Gastrocnemius medialis (tissue), 4 donors: Measurements from ENCODE around the gene TM4SF20.

Experiments
- POLR2A ChIP-seq, 2 donors: fragments of 450-650 bp; IDR thresholded peaks; one replicate each; pipeline ENCODE4 v1.6.1; 2017; ENCODE audit warnings: antibody characterized with exemption in 2 of 2, mild to moderate bottlenecking in 2 of 2, moderate library complexity in 2 of 2
- TF ChIP-seq, protein P1 (sequence below), 5 experiments: fragments of 450-650 bp in 3 of 5; fragments of 200-600 bp in 2 of 5; sonication (generic) in 2 of 5; IDR thresholded peaks in 4 of 5; conservative IDR thresholded peaks in 1 of 5; 1 replicate in 4 of 5; 2 replicates in 1 of 5; pipeline ENCODE4 v1.5.1; 2016 to 2019; ENCODE audit warnings: antibody characterized with exemption in 5 of 5, mild to moderate bottlenecking in 3 of 5, moderate library complexity in 3 of 5

DNA sequence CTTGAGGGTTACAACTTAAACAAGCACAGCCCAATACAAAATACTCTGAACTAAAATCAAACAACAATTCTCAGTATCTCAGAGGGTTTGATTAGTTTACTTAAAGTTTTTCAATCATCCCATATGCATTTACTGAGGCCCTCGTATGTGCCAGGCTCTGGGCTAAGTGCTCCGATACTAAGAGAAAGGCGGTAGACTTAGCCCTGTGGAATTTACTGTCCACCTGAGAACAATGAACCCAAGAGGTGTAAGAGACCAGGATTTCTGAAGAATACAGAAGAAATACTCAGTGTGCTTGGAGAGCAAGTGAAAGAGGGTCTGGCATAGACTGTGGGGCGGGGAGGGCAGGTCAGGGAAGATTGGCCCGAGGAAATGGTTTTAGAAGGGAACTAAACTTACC lies 33.8 kb upstream of the TM4SF20 start:
- TF ChIP-seq, protein P1, sequence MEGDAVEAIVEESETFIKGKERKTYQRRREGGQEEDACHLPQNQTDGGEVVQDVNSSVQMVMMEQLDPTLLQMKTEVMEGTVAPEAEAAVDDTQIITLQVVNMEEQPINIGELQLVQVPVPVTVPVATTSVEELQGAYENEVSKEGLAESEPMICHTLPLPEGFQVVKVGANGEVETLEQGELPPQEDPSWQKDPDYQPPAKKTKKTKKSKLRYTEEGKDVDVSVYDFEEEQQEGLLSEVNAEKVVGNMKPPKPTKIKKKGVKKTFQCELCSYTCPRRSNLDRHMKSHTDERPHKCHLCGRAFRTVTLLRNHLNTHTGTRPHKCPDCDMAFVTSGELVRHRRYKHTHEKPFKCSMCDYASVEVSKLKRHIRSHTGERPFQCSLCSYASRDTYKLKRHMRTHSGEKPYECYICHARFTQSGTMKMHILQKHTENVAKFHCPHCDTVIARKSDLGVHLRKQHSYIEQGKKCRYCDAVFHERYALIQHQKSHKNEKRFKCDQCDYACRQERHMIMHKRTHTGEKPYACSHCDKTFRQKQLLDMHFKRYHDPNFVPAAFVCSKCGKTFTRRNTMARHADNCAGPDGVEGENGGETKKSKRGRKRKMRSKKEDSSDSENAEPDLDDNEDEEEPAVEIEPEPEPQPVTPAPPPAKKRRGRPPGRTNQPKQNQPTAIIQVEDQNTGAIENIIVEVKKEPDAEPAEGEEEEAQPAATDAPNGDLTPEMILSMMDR (IDR thresholded peaks at IDR 0.05 in 4 of 5, conservative IDR thresholded peaks at IDR 0.05 in 1 of 5), result no peak
- TF ChIP-seq POLR2A (IDR thresholded peaks at IDR 0.05), result no peak
